OCI-M2 (cell line): ENCODE results near the gene GTPBP6.
"Not testable (repeated sequence)": the region's sequence is repeated elsewhere in the genome, so short reads cannot be mapped to it uniquely, and the experiment has no call there.

Experiments used
- DNase-seq: peaks from one replicate; lab custom pipeline; 2025; ENCODE audit not compliant: unreplicated experiment; lab: John Stamatoyannopoulos, UW

The GTPBP6 gene

DNA sequence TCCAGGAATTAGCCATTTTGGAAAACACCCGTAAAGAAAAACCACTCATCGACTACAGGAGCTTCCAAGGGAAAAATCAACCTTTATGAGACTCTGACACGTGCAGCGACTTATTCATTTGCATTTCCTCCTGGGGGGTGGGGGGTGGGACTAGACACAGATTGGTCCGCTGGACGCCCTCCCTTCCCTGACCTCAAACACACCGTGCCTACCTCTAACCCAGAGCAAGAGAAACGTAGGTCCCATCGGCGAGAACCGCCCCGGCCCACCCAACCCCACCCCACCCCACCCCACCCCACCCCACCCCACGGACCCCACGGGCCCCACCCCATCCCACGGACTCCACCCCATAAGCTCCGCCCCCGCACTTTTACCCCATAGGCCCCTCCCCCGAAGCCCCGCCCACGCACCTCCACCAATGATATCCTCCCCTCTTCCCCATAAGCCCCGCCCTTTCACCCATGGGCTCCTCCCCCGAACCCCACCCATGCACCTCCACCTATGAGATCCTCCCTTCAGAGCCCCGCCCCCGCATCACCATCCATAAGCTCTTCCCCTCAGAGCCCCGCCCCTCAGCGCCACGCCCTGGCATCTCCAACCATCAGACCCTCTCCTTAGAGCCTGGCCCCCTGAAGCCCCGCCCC is 1.1 kb downstream of the GTPBP6 start:
- no peak for DNase-seq

DNA sequence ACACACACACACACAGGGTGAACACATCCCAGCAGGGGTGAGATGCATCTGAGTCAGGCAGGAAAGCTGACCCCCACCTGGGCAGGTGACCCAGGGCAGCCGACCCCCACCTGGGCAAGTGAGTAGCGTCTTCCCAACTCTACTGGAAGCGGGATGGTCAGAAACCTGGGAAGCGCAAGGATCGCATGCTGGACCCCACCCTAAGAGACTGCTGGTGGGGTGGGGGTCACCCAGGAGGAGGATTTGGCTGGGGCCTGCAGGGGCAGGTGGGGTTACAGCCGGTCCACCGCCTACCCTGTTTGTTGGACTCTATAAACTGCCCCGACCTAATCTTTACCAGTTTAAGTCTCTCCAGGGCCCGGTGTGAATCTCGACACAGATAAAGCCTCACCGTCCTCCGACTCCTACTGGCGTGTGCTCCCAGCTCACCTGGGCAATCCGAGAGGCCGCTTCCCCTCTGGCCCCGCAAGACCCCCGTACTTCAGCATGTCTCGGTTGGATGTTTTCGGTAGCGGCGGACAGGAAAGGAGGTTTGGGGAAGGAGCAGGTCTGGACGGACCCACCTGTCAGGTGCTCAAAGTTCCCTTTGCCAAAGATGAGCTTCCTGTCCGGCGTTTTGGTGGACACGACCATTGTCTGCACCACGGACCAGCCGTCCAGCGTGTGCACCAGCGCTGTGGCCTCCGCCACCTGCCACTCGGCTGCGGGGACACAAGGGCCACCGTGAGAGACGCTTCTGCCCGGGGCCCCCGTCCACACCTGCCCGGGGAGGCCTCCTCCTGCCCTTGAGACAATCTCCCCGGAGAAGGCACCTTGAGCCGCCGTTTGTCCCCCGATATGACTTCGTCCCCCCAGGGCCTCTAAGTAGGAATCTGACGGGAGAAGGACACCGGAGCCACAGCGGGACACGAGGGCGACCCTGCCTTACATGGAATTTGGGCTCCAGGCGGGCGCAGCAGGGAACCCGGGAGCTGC is 2.0 kb downstream of the GTPBP6 start:
- DNase-seq: no peak

DNA sequence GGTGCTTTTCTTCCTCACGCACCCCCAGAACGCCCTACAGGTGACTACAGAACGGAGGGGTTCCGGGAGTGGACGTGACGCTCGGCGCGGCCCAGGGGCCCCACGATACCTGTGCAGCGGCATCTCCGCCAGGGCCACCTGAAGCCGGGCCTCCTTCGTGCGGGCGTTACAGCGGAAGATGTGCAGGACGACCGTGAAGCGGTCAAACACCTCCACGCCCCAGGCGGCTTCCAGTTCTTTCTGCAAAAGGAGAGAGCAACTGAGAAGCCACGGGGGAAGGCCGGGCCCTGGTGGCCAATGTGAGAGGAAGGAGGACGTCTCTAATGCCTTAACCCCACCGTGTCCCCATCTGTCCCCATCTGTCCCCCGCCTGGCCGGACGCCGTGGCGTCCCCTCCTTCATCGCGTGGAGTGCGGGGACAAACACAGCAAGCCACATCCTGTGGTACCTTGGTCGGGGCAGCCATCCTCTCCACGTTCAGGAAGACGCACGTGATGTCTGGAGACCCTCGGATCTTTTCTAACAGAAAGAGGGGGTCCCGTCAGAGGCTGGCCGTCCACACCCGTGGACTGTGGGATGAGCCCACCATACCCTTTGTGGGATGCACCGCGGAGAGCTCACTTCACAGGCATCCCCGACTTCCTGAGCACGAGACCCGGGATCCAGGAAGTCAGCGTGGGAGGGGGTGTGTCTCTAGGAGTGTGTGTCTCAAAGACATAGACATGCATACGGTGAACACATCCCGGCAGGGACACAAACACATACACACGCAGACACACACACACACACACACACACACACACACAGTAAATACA is 3.6 kb downstream of the GTPBP6 start:
- no peak for DNase-seq

DNA sequence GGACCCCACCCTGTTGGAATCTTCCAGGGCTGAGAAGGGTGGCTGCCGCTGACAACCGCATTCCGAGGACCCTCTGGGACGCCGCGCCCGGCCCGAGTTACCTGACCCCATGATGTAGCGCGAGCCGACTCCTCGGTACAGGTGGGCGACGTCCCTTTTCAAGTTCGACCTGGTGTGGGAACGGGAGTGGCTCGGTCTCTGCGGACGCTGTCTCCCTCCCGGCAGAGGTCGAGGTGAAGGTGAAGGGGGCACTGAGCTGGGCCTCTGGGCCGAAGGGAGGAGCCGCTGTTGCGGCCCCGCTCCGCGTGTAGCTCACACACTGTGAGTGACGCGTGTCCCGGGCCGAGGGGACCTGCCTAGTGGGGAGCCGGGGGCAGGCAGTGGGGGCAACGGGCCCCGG is 4.5 kb downstream of the GTPBP6 start:
- no peak for DNase-seq

DNA sequence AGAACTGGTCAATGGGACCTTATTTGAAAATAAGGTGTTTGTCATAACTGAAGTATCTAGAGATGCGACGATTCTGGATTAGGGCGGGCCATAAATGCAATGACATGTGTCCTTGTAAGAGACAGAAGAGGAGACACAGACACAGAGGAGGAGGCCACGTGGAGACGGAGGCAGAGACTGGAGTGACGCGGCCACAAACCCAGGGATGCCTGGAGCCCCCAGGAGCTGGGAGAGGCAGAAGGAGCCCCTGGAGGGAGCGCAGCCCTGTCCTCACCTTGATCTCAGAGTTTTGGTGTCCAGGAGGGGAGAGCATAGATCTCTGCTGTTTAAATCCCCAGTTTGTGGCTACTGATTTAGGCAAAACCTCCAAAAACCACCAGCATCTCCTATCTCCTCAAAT is 5.0 kb downstream of the GTPBP6 start:
- DNase-seq: no peak

DNA sequence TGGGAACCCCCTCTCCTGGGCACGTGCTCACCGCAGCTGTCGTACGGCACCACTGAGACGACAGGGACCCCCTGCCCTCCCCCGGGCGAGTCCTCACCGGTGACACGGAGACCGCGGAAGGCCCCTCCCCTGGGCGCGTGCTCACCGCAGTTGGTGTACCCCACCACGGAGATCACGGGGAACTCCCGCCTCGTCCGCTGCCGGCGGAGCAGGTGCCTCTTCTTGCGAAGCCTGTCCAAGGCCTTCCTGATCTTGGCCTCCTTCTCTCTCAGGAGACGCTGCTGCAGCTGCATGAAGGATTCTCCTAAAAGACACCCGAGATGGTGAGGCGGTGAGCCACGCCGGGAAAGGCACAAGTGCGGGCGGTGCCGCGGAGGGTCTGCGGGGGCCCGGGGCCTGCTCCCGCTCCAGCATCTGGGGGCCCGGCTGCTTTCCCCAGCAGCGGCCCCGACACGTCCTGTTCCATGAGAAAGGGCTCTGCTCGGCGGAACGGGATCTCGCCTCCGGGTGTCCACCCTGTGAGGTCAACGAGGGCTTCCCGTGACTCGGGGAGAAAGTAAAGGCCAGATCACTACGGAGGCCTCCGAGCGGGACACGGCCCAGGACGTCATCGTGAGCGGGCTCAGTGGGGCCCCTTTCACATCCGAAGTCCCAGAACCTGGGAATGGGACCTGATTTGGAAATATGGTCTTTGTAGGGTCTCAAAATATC is 5.8 kb downstream of the GTPBP6 start:
- no peak for DNase-seq

DNA sequence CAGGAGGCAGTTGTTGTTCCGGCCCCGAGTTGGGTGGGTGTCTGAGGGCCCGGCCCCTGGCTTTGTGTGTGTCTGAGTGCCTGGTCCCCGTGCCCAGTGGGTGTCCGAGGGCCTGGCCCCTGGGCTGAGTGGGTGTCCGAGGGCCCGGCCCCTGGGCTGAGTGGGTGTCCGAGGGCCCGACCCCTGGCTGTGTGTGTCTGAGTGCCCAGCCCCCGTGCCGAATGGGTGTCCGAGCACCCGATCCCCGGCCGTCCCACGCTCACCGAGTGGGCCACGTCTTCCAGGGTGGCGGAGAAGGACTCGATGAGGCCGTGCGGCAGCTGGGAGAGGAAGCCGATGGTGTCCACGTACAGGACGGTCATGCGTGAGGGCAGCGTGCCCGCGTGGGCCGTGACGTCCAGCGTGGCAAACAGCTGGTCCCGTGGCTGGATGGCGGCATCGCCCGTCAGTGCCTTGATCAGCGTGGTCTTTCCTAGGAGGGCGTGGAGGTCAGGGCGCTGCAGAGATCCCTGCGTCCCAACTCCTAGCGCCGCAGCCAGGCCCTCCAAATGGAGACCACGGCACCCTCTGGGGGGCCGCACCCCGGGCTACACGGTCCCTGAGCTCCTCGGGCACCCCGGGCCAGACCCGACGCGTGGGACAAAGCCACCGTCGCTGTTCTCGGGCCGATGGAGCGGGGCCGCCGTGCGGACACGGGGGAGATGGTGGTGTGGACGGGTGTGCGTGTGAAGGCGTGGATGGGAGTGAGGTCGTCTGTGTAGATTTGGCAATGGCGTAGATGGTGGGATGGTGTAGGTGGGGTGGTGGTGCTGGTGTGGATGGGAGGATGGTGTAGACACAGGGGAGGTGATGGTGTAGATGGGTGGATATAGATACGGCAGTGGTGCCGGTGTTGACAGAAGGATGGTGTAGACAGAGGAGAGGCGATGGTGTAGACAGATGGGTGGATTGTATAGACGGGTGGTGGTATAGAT is 7.2 kb downstream of the GTPBP6 start:
- DNase-seq: no peak

DNA sequence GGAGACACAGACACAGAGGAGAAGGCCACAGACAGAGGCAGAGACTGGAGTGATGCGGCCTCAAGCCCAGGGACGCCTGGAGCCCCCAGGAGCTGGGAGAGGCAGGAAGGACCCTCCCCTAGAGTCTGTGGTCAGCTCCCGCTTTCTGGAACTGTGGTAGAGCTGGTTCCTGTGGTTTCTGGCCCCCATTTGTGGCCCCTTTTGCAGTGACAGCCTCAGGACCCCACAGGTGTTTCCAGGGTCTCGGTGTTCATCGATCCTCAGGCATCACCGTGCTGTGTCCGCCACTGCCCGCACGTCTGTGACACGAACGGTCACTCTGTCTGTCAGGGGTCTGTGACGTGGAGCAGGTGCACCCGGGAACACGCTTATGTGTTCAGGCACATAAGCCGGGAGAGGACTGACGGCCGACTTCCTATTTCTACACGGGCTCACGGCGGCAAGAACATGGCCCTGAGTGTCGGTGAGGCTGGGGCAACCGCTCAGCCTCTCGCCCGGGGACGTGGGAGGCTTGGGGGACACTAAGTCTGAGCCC is 7.9 kb downstream of the GTPBP6 start:
- no peak for DNase-seq

DNA sequence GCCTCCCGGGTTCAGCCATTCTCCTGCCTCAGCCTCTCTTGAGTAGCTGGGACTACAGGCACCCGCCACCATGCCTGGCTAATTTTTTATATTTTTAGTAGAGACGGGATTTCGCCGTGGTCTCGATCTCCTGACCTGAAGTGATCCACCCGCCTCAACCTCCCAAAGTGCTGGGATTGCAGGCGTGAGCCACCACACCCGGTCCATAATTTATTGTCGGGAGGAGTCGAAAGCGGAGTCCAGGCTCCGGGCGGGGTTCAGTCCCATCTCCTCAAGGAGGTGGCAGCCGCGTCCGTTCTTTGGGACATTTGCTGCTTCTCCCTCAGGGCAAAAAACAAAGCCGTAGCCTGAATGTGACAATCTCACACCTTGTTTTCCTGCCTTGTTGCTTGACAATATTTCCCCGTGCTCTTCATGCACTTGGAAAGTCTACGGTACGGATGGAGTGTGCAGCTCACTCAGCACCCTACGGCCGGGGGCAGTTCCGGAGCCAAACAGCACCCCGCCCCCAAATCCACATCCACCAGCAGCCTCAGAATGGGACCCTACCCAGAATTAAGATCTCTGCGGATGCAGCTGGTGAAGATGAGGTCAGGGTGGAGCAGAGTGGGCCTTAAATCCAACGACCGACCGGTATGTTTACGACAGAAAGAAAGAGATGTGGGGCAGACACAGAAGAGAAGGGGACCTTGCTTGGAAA is 9.6 kb downstream of the GTPBP6 start:
- DNase-seq: no peak

DNA sequence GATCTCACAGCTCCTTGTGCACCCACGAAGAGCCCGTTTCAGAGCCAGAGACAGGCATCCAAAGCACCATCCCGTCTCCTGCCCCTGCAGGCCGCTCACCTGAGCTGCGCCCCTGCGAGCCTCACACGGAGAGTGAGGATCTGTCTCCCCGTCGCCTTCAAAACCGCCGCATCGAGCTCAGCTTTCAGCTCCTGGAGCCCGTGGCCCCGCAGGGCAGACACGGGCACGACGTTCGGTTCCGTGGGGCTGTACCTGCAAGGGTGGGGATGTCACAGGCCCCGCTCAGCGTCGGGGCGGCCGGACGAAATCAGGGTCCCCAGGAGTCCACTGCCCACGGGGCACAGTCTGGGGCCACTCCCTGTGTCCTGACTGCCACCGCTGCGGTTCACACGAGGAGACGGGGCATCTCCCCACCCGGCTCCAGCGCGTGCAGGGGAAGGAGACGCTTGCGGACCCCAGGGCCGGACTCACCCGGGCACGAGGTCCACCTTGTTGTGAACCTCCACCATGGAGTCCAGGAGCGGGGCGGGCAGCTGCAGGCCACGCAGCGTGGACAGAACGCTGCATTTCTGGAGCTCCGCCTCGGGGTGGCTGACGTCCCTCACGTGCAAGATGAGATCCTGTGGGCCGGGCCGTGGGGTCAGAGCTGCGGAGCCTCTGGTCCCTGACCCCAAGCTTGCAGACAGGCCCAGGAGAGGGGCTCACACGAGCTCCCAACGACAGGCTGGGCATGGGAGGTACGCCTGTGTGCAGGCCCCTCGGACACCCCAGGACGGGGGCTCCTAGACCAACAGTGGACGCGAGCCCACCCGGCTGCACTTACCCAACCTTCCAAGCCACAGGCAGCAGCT is 11.1 kb downstream of the GTPBP6 start:
- no peak for DNase-seq

DNA sequence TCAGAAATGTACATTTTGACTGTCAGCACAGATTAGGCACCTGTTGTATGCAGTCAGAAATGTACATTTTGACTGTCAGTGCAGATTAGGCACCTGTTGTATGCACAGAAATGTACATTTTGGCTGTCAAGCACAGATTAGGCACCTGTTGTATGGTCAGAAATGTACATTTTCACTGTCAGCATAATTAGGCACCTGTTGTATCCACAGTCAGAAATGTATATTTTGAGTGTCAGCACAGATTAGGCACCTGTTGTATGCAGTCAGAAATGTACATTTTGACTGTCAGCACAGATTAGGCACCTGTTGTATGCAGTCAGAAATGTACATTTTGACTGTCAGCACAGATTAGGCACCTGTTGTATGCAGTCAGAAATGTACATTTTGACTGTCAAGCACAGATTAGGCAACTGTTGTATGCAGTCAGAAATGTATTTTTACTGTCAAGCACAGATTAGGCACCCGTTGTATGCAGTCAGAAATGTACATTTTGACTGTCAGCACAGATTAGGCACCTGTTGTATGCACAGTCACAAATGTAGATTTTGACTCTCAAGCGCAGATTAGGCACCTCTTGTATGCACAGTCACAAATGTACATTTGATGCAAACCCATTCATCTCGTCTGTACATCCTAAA is 11.9 kb downstream of the GTPBP6 start:
- not testable (repeated sequence) for DNase-seq

DNA sequence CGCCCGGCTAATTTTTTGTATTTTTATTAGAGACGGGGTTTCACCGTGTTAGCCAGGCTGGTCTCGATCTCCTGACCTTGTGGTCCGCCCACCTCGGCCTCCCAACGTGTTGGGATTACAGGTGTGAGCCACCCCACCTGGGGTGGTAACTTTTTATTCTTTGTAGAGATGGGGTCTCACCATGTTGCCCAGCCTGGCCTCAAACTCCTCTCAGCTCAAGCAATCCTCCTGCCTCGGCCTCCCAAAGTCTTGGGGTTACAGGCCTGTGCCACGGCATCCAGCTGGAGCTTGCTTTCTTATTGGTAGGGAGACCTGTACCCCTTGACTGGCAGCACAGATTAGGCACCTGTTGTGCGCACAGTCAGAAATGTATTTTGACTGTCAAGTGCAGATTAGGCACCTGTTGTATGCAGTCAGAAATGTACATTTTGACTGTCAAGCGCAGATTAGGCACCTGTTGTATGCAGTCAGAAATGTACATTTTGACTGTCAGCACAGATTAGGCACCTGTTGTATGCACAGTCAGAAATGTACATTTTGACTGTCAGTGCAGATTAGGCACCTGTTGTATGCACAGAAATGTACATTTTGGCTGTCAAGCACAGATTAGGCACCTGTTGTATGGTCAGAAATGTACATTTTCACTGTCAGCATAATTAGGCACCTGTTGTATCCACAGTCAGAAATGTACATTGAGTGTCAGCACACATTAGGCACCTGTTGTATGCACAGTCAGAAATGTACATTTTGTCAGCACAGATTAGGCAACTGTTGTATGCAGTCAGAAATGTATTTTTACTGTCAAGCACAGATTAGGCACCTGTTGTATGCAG is 12.6 kb downstream of the GTPBP6 start:
- not testable (repeated sequence) for DNase-seq

DNA sequence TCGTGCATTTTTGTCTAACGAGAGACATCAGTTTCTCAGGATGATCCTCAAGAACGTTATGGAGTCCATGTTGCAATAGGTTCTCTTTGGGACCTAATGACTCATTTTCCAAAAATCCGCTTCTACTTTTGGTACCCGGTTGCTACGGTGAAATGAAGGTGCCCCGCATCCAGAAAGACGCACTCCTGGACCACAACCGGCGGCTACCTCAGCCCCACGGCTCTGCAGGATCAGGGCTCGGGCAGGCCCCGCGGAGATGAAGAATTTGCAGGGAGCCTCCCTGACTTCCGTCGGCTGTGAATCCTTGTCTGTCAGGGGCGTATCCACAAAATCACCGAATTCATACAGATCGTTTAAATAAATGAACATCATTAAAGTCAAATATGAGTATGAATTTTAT is 15.6 kb downstream of the GTPBP6 start:
- no peak for DNase-seq

DNA sequence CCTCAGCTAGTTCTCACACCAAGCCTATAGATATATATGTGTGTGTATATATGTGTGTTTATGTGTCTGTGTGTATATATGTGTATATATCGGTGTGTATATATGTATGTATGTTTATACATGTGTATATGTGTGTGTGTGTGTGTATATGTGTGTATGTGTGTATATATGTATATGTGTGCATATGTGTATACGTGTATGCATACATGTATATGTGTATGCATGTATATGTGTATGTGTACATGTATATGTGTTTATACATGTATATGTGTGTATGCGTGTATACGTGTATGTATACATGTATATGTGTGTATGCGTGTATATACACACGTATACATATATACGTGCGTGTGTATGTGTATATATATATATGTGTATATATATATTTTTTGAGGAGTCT is 18.3 kb downstream of the GTPBP6 start:
- no peak for DNase-seq

DNA sequence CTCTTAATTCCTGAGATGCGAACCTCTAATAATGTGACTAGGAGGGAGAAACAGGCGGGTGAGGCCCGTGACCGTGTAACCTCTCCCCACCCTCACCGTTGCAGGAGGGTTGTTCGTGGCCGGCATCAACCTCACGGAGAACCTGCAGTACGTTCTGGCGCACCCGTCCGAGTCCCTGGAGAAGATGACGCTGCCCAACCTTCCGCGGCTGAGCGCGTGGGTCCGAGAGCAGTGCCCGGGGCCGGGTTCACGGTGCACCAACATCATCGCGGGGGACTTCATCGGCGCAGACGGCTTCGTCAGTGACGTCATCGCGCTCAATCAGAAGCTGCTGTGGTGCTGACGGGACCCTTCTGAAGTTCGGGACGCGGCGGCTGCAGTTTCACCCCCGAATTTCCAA is 19.6 kb downstream of the GTPBP6 start:
- no peak for DNase-seq

DNA sequence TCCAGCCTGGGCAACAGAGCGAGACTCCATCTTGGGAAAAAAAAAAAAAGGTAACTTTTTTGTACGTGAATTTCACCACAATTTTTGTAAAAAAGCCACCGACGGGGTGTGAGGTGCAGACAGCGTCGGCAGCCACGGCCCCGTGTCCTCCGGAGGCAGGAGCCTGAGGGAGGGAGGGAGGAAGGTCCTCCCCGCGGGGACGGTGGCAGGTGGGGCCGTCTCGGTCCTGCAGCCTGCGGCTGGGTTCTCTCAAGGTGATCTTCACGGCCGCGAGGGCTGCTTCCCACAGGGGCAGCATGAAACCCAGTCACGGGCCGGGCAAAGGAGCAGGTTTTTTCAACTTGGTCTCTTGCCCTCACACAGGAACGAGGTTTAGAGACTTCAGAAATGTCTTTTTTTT is 23.5 kb downstream of the GTPBP6 start:
- DNase-seq: no peak
